ENCODE data around the gene ACVR1.

The ACVR1 gene

DNA sequence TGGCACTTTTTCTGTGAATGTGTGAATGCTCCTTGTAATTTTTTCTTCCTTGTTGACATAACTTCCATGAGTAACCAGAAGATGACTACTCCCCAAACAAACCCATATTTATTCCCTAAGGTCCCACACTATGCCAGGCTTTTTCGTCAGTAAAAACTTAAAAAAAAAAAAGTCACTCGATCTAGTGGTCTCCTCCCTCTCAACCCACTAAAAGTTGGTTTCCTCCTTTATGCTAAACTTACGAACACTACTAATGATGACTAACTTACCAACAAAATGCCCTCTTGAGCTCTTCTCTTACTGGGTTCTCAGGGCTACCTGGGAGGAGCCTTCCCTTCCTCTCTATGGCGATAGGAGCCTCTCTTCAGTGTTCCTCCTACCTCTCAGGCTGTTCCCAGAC, 18.2 kb downstream of the ACVR1 start:
- no peak for DNase-seq (ENCODE audit: low read depth in 2 of 2, low spot score in 1 of 2)

DNA sequence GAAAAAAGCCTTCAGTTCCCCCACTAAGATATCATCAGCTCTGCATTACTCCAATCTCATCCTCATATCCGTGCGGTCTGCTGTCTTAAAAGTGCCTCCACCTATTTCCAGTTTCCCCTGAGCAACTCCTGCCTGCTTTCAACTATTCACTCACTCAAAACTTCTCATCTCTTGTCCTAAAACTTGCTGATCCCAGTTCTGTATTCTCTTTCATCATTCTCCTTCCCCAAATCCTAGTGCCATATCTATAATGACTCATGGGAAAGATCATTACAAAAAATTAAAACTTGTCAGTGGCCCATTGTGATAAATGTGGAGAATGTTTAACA, 20.0 kb downstream of the ACVR1 start:
- DNase-seq (ENCODE audit: low read depth in 2 of 2, low spot score in 1 of 2) = no peak

DNA sequence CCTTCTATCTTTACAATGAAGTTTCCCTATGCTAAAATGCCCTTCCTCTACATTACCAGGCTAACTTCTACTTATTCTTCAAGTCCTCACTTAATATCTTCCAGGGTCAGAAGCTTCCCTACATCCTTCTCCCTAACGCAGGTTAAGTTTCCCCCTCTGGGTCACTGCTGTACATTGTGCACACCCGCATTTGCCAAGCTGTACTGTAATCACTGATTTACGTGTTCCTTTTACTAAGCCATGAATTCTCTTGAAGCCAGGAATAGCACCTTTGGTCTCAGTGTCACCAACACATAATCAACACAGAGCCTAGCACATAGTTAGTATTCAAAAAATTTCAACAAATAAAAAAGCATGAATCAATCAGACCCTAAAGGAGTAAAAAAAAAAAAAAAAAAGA, 22.3 kb downstream of the ACVR1 start:
- DNase-seq (ENCODE audit: low read depth in 2 of 2, low spot score in 1 of 2) = no peak

DNA sequence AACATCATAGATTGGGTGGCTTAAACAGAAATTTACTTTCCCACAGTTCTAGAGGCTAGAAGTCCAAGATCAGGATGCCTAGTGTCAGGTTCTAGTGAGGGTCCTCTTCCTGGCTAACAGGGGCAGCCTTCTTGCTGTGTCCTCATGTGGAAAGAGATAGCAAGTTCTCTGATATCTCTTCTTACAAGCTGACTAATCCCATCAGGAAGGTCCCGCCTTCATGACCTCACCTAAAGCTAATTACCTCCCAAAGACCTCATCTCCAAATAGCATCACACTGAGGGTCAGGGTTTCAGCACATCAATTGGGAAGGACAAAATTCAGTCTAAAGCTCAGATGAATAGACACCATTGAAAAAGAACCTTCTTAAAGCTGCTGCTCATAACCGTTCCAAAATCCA, 22.9 kb downstream of the ACVR1 start:
- DNase-seq (ENCODE audit: low read depth in 2 of 2, low spot score in 1 of 2) = no peak

DNA sequence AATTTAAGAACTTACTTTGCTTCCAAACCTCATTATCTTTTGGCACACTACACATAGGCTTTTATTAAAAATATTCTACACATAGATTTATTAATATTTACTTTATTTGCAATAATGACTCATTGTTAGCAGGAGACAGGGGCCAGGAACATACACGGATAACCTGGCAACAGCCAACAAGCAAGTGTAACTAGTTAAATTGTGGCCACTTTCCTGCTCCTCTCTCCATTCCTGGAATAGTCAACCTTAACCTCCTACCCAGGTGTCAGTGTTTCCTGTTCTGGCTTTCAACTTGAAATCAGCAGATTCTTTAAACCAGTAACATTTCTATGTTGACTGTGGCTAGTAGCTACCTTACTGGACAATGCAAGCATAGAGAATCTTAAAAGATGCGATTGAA, 26.5 kb downstream of the ACVR1 start:
- no peak for DNase-seq (ENCODE audit: low read depth in 2 of 2, low spot score in 1 of 2)

DNA sequence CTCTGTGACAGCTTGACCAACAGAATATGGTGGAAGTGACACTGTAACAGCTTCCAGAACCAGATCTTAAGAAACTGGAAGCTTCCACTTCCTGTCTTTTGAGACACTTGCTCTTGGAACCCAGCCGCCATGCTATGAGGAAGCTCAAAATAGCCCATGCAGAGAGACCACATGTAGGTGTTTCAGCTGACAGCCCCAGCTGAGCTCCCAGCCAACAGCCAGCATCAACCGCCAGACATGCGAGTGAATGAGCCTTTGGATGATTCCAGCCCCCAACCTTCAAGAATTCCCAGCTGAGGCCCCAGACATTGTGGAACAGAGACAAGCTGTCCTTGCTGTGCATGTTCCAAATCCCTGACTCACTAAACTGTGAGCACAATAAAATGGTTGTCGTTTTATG, 27.9 kb downstream of the ACVR1 start:
- DNase-seq (ENCODE audit: low read depth in 2 of 2, low spot score in 1 of 2) = no peak

DNA sequence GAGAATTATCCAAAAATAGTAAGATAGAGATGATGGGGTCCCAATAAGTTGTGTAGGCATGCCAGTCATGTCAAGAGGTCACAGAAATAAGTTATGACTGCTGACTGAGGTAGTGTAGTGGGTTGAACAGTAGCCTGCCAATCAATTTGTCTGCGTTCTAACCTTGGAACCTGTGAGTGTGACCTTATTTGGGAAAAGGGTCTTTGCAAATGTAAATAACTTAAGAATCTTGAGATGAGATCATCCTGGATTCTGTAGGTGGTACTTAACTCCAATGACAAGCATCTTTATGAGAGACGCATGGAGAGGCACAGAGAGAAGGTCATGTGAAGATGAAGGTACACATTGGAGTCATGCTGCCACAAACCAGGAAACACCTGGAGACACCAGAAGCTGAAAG, 31.0 kb downstream of the ACVR1 start:
- DNase-seq (ENCODE audit: low read depth in 2 of 2, low spot score in 1 of 2) = no peak

DNA sequence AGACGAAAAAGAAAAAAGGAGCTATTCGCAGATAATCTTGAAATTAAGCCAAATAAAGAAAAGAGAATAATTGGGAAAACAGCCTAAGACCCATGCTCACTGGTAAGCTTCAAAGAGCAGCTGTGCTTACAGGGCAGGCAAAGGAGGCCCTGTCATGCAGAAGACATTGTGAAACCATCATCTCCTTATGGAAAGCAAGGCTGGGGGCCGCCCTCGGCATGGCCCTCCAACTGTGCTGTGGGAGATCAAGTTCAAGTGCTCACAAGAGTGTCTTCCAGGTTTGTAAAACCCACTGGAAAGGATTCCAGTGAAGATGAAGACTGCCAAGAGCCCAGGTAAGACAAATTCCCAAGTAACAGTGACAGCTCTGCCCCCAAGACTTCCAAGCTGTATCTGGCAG, 32.2 kb downstream of the ACVR1 start:
- DNase-seq (ENCODE audit: low read depth in 2 of 2, low spot score in 1 of 2) = no peak

DNA sequence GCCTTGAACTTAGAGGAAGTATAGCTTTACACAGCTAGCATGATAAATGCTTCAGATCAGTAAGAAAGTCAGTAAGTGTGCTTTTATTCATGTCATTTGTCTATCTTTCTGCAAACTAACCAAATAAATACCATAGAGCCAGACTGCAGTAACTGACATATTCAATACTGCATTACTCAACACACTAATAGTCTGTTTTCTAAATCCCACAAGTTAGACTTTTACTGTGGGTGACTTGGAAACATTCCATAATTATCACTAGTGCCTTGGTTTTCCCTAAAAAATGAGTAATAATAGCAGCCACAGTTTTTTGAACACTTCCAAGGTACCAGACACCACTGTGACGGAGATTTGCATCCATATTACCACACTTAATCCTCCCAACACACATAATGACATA, 33.0 kb downstream of the ACVR1 start:
- no peak for DNase-seq (ENCODE audit: low read depth in 2 of 2, low spot score in 1 of 2)

DNA sequence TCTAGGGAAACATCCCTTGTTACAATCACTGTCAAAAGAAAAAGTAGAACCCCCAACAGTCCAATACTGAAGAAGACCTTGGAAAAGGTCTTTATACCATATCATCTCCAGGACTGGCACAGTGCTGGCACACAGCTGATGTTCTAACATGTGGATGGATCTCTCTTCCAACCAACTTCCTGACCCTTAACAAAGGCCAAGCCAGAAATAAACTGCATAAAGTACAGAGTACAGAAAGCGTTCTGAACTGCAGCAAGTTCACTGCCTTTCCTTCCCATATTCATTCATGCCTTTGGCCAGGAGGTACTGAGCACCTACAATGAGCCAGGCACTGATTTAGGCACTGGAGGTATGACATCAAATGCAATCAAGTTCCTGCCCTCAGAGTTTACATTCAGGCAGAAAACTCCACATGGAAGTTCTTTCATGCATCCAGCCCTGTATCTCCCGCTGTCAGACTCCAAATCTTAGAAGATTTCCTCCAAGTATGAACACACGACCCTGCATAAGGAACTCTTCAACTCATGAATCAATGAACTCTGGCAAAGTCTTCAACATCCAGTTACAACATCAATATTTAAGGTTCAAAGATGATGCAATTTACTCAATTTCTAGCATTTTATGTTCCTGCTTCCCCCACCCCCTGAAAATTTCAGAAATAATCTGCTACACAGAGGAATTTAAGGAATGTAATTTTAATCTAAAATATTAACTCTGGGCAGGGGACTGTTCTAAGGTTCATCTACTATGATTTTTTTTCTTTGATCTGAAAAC, 33.8 kb downstream of the ACVR1 start:
- DNase-seq (ENCODE audit: low read depth in 2 of 2, low spot score in 1 of 2) = no peak

DNA sequence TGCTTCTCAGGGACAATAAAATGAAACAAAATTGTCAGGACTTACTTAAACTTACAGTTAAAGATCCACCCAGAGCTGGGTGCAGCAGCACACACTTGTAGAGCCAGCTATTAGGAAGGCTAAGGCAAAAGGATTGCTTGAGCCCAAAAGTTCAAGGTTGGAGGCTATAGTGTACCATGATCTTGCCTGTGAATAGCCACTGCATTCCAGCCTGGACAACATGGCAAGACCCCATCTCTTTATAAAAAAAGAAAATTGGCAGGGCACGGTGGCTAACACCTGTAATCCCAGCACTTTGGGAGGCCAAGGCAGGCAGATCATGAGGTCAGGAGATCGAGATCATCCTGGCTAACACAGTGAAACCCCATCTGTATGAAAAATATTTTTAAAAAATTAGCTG, 34.6 kb downstream of the ACVR1 start:
- DNase-seq (ENCODE audit: low read depth in 2 of 2, low spot score in 1 of 2) = no peak

DNA sequence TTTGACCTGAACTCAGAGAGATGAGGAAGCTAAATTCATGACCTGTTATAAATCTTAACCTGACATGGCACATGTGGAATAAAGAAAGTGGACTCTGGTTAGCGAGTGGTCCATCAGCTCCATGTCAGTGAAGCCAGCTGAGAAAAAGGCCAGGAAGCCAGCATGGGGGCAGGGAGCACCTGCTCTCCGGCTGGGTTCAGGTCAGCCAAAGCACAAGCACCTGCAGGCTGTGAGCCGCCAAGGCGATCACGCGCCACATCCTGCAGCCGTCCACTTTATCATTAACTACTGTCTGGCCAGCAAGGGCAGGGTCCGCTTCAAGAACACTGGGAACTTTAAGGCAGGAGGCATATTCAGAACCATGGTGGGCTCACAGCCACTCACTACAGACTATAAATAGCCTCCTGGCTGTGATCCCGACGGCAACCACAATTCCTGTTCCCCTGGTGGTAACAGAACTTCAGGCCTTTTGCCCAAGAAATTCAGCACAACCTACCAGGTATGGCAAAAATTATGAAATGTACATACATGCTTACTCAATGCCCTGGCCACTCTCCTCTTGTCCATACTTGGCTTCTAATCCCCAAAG, 35.5 kb downstream of the ACVR1 start:
- no peak for DNase-seq (ENCODE audit: low read depth in 2 of 2, low spot score in 1 of 2)

DNA sequence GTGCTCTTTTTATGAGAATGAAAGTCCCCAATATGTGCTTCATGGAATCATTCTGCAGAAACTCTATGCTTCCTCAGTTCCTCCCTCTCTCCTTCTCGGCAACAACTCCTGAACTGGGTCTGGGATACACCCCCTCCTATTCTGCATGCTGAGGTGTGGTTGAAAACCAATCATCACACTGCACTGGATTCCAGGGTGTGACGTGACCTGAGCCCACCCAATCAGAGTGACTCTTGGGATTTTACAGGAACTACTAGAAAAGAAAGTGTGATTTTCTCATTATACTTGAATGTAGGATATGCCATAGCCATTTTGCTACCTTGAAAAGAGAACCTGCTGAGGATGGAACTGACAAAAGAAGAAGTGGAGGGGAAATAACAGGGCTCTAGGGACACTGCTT, 36.3 kb downstream of the ACVR1 start:
- no peak for DNase-seq (ENCODE audit: low read depth in 2 of 2, low spot score in 1 of 2)

DNA sequence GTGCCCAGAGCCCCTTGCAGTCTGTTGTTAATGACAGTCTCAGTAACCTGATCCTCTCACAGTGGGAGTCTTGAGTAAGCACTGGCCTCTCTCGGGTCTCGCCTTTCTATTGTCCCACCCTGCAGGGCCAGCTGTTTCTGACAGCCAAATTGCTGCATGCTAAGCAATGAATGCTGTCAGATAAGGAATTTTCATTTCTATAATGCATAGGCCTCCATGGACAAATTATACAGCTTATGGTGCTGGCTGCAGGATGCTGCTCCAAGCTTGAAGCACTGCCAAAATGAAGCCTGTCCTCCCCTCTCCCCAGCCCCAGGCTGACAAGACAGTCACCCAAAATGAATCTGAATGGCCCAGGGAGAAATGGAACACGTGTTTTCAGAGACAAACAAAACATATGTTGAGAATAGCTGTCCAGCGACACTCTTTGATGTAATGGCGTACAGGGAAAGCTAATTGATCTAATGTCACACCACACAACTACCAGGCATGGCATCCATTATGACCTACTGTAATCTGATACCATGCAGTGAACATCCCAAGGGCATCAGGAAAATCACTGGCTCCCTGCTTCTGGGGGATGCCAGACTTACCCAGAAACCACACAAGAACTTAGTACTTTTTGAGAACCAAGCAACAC, 36.8 kb downstream of the ACVR1 start:
- no peak for DNase-seq (ENCODE audit: low read depth in 2 of 2, low spot score in 1 of 2)

DNA sequence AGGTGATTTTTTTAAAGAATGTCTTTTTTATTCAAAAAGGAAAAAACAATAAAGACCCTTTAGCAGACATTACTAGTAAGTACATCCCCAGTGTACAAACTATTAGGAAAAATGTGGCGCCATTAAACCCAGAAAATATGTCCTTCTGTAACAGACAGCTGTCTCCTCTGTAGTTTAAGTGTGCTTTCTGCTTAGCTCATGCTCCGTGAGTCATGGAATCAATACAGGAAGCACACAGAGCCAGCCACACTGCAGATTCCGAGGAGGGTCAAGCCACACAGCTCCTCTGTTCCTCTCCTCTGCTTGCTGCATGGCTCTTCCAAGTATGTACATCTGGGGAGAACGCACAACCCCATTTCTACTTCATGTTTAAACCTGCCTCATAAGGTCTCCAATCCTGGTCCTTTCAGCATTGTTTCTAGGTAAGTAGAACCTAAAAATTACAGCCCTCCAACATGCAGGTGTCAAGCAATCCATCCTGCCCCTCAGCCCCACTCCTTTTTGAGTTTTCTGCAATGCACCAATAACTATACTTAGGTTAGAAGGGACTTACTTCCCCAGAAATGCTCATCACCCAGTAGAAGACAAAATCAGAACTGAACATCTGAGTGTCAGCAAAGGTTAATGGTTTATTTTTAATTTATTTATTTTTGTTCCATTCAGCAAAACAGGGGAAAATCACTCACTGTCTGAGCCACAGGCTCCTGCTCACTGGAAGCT, 37.5 kb downstream of the ACVR1 start:
- DNase-seq (ENCODE audit: low read depth in 2 of 2, low spot score in 1 of 2) = no peak

DNA sequence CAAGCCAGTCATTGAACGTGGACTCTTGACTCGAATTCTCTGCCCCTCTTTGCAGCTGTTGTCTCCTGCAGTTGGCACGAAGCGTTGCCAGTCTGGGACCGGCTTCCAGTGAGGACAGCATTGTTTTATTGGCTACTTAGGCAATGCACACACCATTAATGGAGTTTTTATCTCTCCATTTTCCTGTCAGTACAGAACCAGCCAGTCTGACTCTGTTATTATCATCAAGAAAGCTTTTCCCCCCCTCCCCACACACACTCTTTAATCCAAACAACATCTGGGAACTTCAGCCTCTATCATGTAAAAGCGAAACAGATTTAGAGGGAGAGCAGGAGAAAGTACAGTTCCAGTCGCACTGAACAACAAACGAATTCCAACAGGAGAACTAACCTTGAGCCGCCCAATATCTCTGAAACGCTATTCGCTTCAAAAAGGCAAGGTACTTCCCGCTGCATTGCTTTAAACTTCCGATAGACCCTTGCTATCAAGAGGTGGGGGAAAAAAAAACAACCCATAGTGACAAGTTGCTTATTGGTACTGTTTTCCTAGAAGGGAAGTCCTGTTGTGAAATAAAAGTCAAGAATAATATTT, 38.2 kb downstream of the ACVR1 start:
- no peak for DNase-seq (ENCODE audit: low read depth in 2 of 2, low spot score in 1 of 2)

DNA sequence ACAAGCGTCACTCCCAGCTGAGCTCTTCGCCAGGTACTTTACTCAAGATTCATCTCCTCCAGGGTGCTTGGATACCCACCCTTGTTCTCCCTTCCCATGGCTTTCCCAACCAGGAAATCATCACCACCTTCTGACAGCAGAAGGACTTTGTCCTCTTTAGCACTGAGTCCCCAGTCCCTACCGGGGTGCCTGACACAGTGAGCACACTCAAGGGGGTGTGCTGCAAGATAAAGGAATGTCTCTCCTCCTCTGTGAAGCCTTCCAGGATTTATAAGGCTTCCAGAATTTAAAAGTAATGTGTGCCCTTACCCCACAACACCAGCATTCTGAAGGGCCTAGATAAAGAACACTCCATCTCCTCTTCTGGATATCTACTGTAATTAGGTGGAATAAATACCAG, 39.6 kb downstream of the ACVR1 start:
- DNase-seq (ENCODE audit: low read depth in 2 of 2, low spot score in 1 of 2) = no peak

DNA sequence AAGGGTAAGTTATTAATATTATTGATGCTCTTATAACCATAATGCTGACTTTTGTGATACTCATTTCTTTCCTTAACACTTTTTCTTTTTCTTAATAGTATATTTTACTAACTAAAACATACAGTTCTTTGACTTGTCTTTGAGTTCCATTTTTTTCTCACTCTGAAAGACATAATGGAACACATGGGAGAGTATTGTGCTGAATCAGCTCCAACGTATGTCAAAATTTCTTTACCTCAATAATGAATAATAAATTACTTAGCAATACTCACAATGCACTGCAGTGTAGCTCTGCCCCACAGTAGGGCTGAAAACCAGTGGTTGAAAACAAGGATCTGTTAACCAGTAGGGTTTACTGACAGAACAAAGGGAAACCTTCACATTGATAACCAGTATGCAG, 40.7 kb downstream of the ACVR1 start:
- no peak for DNase-seq (ENCODE audit: low read depth in 2 of 2, low spot score in 1 of 2)

DNA sequence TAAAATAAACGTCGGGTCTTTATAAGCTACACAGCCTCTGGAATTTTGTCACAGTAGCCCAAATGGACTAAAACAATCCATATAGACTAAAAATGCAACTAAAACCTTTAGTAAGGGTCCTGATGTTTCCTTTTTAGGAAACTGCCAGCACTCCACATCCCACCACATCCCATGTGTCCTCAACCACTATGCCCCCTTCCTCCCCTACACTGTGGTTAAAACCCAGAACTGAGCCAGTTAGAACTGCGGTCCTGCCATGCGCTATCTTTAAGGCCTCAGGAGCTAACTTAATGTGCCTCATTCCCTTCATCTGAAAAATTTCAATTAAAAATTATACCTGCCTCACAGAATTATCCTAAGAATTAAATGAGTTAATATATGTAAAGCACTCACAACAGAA, 41.1 kb downstream of the ACVR1 start:
- no peak for DNase-seq (ENCODE audit: low read depth in 2 of 2, low spot score in 1 of 2)

DNA sequence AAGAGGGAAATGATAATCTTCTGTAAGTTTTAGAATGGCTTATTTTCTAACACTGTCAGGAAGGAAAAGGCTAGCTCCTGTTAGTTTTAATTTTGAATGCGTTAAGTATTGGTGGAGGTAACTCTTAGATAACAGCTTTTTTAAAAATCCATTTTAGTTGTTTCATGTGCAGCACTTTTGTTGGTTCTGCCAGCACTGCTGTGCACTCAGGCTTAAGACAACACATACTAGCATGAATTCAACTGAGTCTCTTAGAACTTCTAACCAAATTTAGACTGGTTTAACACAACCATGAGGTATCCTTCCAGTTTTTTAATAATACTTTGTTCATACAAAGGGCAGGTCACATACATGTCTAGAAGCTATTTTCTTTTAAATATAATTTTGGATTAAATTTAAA, 42.4 kb downstream of the ACVR1 start:
- DNase-seq (ENCODE audit: low read depth in 2 of 2, low spot score in 1 of 2) = no peak

DNA sequence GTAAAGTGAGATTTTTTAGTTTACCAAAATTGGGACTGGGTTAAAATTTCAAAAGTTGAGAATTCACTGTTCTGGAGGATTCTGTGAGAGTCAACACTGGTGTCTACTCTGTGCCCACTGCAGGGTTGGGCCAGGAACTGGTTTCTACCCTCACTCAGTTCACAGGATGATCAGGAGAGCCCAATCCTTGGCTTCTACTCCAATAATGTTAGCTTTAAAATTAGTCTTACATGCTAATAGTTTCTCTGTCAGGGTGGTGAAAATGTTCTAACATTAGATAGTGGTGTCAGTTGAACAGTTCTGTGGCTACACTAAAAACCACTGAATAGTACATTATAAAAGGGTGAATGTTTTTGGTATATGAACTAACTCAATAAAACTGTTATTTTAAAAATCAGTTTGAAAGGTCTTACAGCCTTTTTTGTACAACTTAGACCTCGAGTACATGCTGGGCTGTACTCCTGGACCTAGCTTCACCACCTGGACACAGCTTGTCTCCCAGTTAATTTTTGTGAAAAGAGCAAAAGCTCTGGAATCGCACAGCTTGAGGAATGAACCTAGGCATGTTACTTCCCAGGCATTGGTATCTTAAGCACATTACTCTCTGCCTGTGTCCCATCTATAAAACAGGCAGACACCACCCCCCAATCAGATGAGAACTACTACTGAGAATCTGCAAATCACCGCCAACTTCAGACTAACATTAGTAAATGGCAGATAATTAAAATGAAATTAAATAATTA, 44.4 kb downstream of the ACVR1 start:
- no peak for DNase-seq (ENCODE audit: low read depth in 2 of 2, low spot score in 1 of 2)

All from stimulated activated CD8-positive, alpha-beta memory T cell treated with anti-CD3 and anti-CD28 coated beads, Interleukin-4, amount 100 ng/mL, for 4 hours (primary cell).